Left ventricle myocardium inferior (tissue), 1 donor: Measurements from ENCODE around the gene PRR22. TPM values are rescaled to one million over a fixed set of nuclear protein-coding genes. Genes with fewer than 3 reads are reported as not detected.
"Not testable (repeated sequence)": the region's sequence is repeated elsewhere in the genome, so short reads cannot be mapped to it uniquely, and the experiment has no call there.

Experiments
- DNase-seq: peaks from one replicate; pipeline ENCODE4 v3.0.0-alpha.2; 2020
- H3K27ac ChIP-seq: fragments of 200-600 bp; replicated peaks from 2 replicates; pipeline ENCODE4 v1.8.0; 2021
- H3K27me3 ChIP-seq: fragments of 200-600 bp; 2 replicates; pipeline ENCODE4 v1.8.0; 2021; ENCODE audit warnings: low read depth
- H3K36me3 ChIP-seq: fragments of 200-600 bp; 2 replicates; pipeline ENCODE4 v1.8.0; 2021
- H3K4me1 ChIP-seq: fragments of 200-600 bp; 2 replicates; pipeline ENCODE4 v1.8.0; 2021
- H3K4me3 ChIP-seq: fragments of 200-600 bp; 2 replicates; pipeline ENCODE4 v1.8.0; 2021; ENCODE audit warnings: mild to moderate bottlenecking, moderate library complexity
- H3K9me3 ChIP-seq: fragments of 200-600 bp; replicated peaks from 2 replicates; pipeline ENCODE4 v1.8.0; 2021
- CTCF ChIP-seq: fragments of 200-600 bp; IDR thresholded peaks from 2 replicates; pipeline ENCODE4 v1.8.0; 2021; ENCODE audit warnings: antibody characterized with exemption, mild to moderate bottlenecking, borderline replicate concordance
- intact Hi-C: fragments of 100-400 bp; cut with micrococcal nuclease; formaldehyde crosslinking; loops from one replicate; pipeline ENCODE4 v1.11.0; 2022
- total RNA-seq: library from RNA; stranded (reverse); fragmentation: NEBNext Ultra II Directional; extraction: Animal tissue kit (Norgen Biotek cat#: 25700); gene quantifications from one replicate; pipeline ENCODE4 v1.2.1, GENCODE V29; 2021
- donor health status: DM: no; HTN: yes; CAD: no; lungs with severe emphysema.

Gene PRR22
- total RNA-seq, 1 donor from 2014 or later: 1.1 TPM

GRCh38 chr19:5787409-5788182, 3.0 kb upstream of the PRR22 start:
- Histone ChIP-seq H3K9me3 (no peaks in the 10 kb centered on the region), H3K4me1 (peaks cover 14% of the 10 kb centered on the region), H3K27ac (no peak overlapping the region), H3K36me3 (peaks cover 60% of the 10 kb centered on the region), H3K27me3 (no peaks in the 10 kb centered on the region), H3K4me3 (no peak overlapping the region)
- intact Hi-C loops: no loop called here
- DNase-seq: no peak
- no peak for TF ChIP-seq CTCF

- Histone ChIP-seq H3K27ac (no peak overlapping the region), H3K27me3 (no peaks in the 10 kb centered on the region), H3K4me3 (no peak overlapping the region), H3K4me1 (peaks cover 14% of the 10 kb centered on the region), H3K36me3 (peaks cover 60% of the 10 kb centered on the region), H3K9me3 (no peaks in the 10 kb centered on the region)
- TF ChIP-seq CTCF: no peak
- DNase-seq: no peak
- intact Hi-C loops: no loop called here
Observed at GRCh38 chr19:5786593-5787408, 2.3 kb upstream of the PRR22 start.

GRCh38 chr19:5785423-5785822, 877 bp upstream of the PRR22 start:
- Histone ChIP-seq H3K27me3 (no peaks in the 10 kb centered on the region), H3K4me3 (no peak overlapping the region), H3K36me3 (peaks cover 60% of the 10 kb centered on the region), H3K27ac (no peak overlapping the region), H3K4me1 (peaks cover 10% of the 10 kb centered on the region), H3K9me3 (no peaks in the 10 kb centered on the region)
- intact Hi-C loops: no loop called here
- TF ChIP-seq CTCF: no peak
- no peak for DNase-seq

- H3K27ac ChIP-seq: no peak overlapping the region
- no peaks in the 10 kb centered on the region for H3K27me3 ChIP-seq
- H3K36me3 ChIP-seq: peaks cover 41% of the 10 kb centered on the region
- no peak for DNase-seq
- no peak overlapping the region for H3K4me3 ChIP-seq
- no peaks in the 10 kb centered on the region for H3K9me3 ChIP-seq
- no peaks in the 10 kb centered on the region for H3K4me1 ChIP-seq
- intact Hi-C loops: no loop called here
- no peak for TF ChIP-seq CTCF
Observed at GRCh38 chr19:5782945-5783919, 1.3 kb downstream of the PRR22 start.

GRCh38 chr19:5782322-5782721, 2.2 kb downstream of the PRR22 start:
- Histone ChIP-seq H3K27me3 (no peaks in the 10 kb centered on the region), H3K36me3 (peaks cover 32% of the 10 kb centered on the region), H3K4me3 (no peak overlapping the region), H3K9me3 (no peaks in the 10 kb centered on the region), H3K27ac (no peak overlapping the region), H3K4me1 (no peaks in the 10 kb centered on the region)
- intact Hi-C loops: no loop called here
- no peak for TF ChIP-seq CTCF
- no peak for DNase-seq

- H3K27ac ChIP-seq, H3K4me3 ChIP-seq, H3K9me3 ChIP-seq, H3K27me3 ChIP-seq, intact Hi-C loops, H3K4me1 ChIP-seq, DNase-seq: not testable (repeated sequence)
- peaks cover 18% of the 10 kb centered on the region for H3K36me3 ChIP-seq
Observed at GRCh38 chr19:5780916-5781315, 3.6 kb downstream of the PRR22 start.
